ENCODE results near the gene SLC9A9. TPM values are rescaled to one million over a fixed set of nuclear protein-coding genes. Genes with fewer than 3 reads are reported as not detected.

SLC9A9 gene
- total and polyA plus RNA-seq, 2 of the 8 experiments (the other 6 are each of a cell fraction or from before 2014, with no cell fraction given): 0.48 to 1.1 TPM

- no peak overlapping the region for H4K8ac ChIP-seq (ENCODE audit: extremely low read depth, insufficient read depth, low read length)
- H3K79me1 ChIP-seq (ENCODE audit: low read depth, low read length): no peaks in the 10 kb centered on the region; the same call in 1 of the 2 replicates
- H3K23me2 ChIP-seq (ENCODE audit: low read depth, low read length): no peaks in the 10 kb centered on the region
- H3K4me3 ChIP-seq (ENCODE audit: extremely low read depth in 1 of 4, insufficient read depth in 2 of 4, low read depth in 3 of 4, low read length in 4 of 4): no peak overlapping the region
- ChIA-PET POLR2A (ENCODE audit: partially characterized antibody) (interaction anchor here (1.5 kb wide), 1 partner anchor 11 kb away, joined by 3 read pairs; no protein-coding TSS in a partner anchor), CTCF (ENCODE audit: partially characterized antibody) (interaction anchor here (0.7 kb wide), 1 partner anchor 26 kb away, joined by 3 read pairs; no protein-coding TSS in a partner anchor)
- no peak overlapping the region for H3K4ac ChIP-seq (replicated peaks; ENCODE audit: insufficient read length, low read depth, low read length)
- no peak overlapping the region for H2BK12ac ChIP-seq (ENCODE audit: low read depth, low read length)
- no peaks in the 10 kb centered on the region for H4K20me1 ChIP-seq (replicated peaks in 1 of 2; ENCODE audit: control insufficient read depth in 1 of 2, insufficient read depth in 2 of 2, low read length in 2 of 2)
- no peak overlapping the region for H2BK20ac ChIP-seq (ENCODE audit: low read length)
- H3K27me3 ChIP-seq (replicated peaks in 1 of 4; ENCODE audit: control insufficient read depth in 3 of 4, extremely low read depth in 1 of 4, insufficient read depth in 3 of 4, low read length in 3 of 4): no peaks in the 10 kb centered on the region
- H3K79me2 ChIP-seq (ENCODE audit: control insufficient read depth in 1 of 2, insufficient read depth in 2 of 2, low read length in 2 of 2): no peaks in the 10 kb centered on the region
- no peaks in the 10 kb centered on the region for H3K4me1 ChIP-seq (replicated peaks in 1 of 4; ENCODE audit: control insufficient read depth in 3 of 4, insufficient read depth in 4 of 4, low read length in 3 of 4)
- no peak overlapping the region for H3K4me2 ChIP-seq (ENCODE audit: insufficient read depth in 1 of 2, low read depth in 2 of 2, low read length in 2 of 2)
- H3K36me3 ChIP-seq (ENCODE audit: control insufficient read depth in 2 of 4, insufficient read depth in 4 of 4, low read length in 3 of 4): no peaks in the 10 kb centered on the region; a peak in 1 of 8 replicates
- H2AK5ac ChIP-seq (ENCODE audit: low read depth, low read length): no peak overlapping the region
- WGBS, 2 experiments (ENCODE audit: extremely low coverage in 1 of 2, insufficient coverage in 1 of 2, insufficient read length in 1 of 2, insufficient replicate concordance in 2 of 2, low coverage in 1 of 2, low lambda C conversion rate in 2 of 2, missing lambda C conversion rate in 1 of 2): 92% methylated on average over 5 of the region's 5 CpGs; no CpG with 5 or more reads in 1 of the 2 experiments
- no peak overlapping the region for H4K5ac ChIP-seq (ENCODE audit: insufficient read length, low read depth, low read length)
- H4K91ac ChIP-seq (replicated peaks; ENCODE audit: insufficient read length, low read length): no peak overlapping the region
- H3K27ac ChIP-seq (ENCODE audit: low read depth, low read length): no peak overlapping the region
- no peak overlapping the region for H2BK5ac ChIP-seq (ENCODE audit: low read depth, low read length)
- no peak overlapping the region for H3K56ac ChIP-seq (replicated peaks; ENCODE audit: insufficient read length, low read depth, low read length)
- no peak overlapping the region; the same call in 1 of the 2 replicates for H2BK15ac ChIP-seq (ENCODE audit: low read length)
- no peak overlapping the region for H2BK120ac ChIP-seq (replicated peaks; ENCODE audit: low read depth, low read length)
- no peak overlapping the region for H3K18ac ChIP-seq (ENCODE audit: extremely low read depth, low read length)
- no peak overlapping the region for H3K23ac ChIP-seq (ENCODE audit: insufficient read length)
- no peak overlapping the region for H3K14ac ChIP-seq (ENCODE audit: insufficient read length)
- no peak for DNase-seq (ENCODE audit: low read depth in 1 of 2, low spot score in 2 of 2)
- no peak overlapping the region for H2AFZ ChIP-seq (ENCODE audit: low read length)
- H3K9ac ChIP-seq (replicated peaks in 1 of 4; ENCODE audit: extremely low read depth in 1 of 4, low read depth in 3 of 4, low read length in 3 of 4): no peak overlapping the region
- no peaks in the 10 kb centered on the region for H3K9me3 ChIP-seq (ENCODE audit: insufficient read depth in 2 of 2, low read depth in 1 of 2, low read length in 1 of 2)
- FAIRE-seq: no peak
- TF ChIP-seq TCF12 (IDR thresholded peaks at IDR 0.05; ENCODE audit: low read depth, low read length) (no peak), ZNF274 (IDR thresholded peaks at IDR 0.05; ENCODE audit: borderline replicate concordance, extremely low read depth, low read length) (no peak), SP4 (IDR thresholded peaks at IDR 0.05; ENCODE audit: low read length) (no peak), JUN (IDR thresholded peaks at IDR 0.05; ENCODE audit: low read depth, low read length) (no peak), RNF2 (IDR thresholded peaks at IDR 0.05; ENCODE audit: borderline replicate concordance, low read depth, low read length, missing control alignments, poor library complexity, severe bottlenecking) (no peak), CHD2 (IDR thresholded peaks at IDR 0.05; ENCODE audit: low read length) (no peak), CEBPB (IDR thresholded peaks at IDR 0.05; ENCODE audit: low read depth, low read length) (no peak), SP1 (IDR thresholded peaks at IDR 0.05; ENCODE audit: low read depth, low read length) (no peak), CBX5 (IDR thresholded peaks at IDR 0.05; ENCODE audit: low read depth, low read length) (no peak)
- TF ChIP-seq, protein P1, sequence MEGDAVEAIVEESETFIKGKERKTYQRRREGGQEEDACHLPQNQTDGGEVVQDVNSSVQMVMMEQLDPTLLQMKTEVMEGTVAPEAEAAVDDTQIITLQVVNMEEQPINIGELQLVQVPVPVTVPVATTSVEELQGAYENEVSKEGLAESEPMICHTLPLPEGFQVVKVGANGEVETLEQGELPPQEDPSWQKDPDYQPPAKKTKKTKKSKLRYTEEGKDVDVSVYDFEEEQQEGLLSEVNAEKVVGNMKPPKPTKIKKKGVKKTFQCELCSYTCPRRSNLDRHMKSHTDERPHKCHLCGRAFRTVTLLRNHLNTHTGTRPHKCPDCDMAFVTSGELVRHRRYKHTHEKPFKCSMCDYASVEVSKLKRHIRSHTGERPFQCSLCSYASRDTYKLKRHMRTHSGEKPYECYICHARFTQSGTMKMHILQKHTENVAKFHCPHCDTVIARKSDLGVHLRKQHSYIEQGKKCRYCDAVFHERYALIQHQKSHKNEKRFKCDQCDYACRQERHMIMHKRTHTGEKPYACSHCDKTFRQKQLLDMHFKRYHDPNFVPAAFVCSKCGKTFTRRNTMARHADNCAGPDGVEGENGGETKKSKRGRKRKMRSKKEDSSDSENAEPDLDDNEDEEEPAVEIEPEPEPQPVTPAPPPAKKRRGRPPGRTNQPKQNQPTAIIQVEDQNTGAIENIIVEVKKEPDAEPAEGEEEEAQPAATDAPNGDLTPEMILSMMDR (IDR thresholded peaks at IDR 0.05; ENCODE audit: control extremely low read depth in 1 of 3, insufficient read depth in 1 of 3, low read depth in 1 of 3, low read length in 3 of 3): no peak
These were observed 336.9 kb downstream of the SLC9A9 start for GRCh38 chr3:143511174-143511879.
